Spinal cord (tissue), 10 donors: Measurements from ENCODE around the gene ZGPAT. TPM values are rescaled to one million over a fixed set of nuclear protein-coding genes. Genes with fewer than 3 reads are reported as not detected.

Source experiments
- DNase-seq, 6 donors: peaks; one replicate each; pipeline versions ENCODE4 v3.0.0 to v3.0.0-alpha.2; 2013 to 2015; ENCODE audit warnings: low spot score in 6 of 6, low read depth in 4 of 6
- H3K27ac ChIP-seq: one replicate; pipeline ENCODE4 v1.5.1; 2013; ENCODE audit warnings: low read depth, low read length, control low read depth
- H3K27me3 ChIP-seq: one replicate; pipeline ENCODE4 v1.6.1; 2013; ENCODE audit warnings: low read length; ENCODE audit not compliant: control insufficient read depth, insufficient read depth
- H3K36me3 ChIP-seq: one replicate; pipeline ENCODE4 v1.6.1; 2013; ENCODE audit warnings: low read length; ENCODE audit not compliant: control insufficient read depth, insufficient read depth
- H3K4me1 ChIP-seq: one replicate; pipeline ENCODE4 v1.6.1; 2013; ENCODE audit warnings: low read length; ENCODE audit not compliant: control insufficient read depth, insufficient read depth
- H3K4me3 ChIP-seq: one replicate; pipeline ENCODE4 v1.5.1; 2013; ENCODE audit warnings: low read depth, low read length, control low read depth
- H3K9me3 ChIP-seq: one replicate; pipeline ENCODE4 v1.6.1; 2013; ENCODE audit warnings: low read length; ENCODE audit not compliant: control insufficient read depth, insufficient read depth
- WGBS: methylation state at CpG from one replicate; pipeline ENCODE4 v1.1.5; 2013; ENCODE audit warnings: missing lambda C conversion rate; ENCODE audit not compliant: insufficient coverage; 5-methylcytosine and 5-hydroxymethylcytosine counted together
- polyA plus RNA-seq, 2 donors: library from polyadenylated mRNA; unstranded; fragments of 120-200 nt; gene quantifications; one replicate each; pipeline ENCODE4 v1.2.1, GENCODE V29; 2013; ENCODE audit not compliant: insufficient read length in 2 of 2
- small RNA-seq: library from RNA; depleted of rRNA; stranded (forward); fragments of <200 nt; gene quantifications from one replicate; pipeline ENCODE3, GENCODE V24; 2014; ENCODE audit warnings: low replicate concordance
- total RNA-seq, 2 donors: library from RNA; depleted of rRNA in 1 of 2; stranded (reverse); fragments of 120-200 nt in 1 of 2; fragments of >200 nt in 1 of 2; gene quantifications; one replicate each; pipeline versions ENCODE4 v1.2.3 to v1.2.4, GENCODE V29; 2013 to 2014
- donor health status: healthy.

The ZGPAT gene
- total and polyA plus RNA-seq, 4 donors = 6.9 to 34.6 (median 23.1) TPM

DNA sequence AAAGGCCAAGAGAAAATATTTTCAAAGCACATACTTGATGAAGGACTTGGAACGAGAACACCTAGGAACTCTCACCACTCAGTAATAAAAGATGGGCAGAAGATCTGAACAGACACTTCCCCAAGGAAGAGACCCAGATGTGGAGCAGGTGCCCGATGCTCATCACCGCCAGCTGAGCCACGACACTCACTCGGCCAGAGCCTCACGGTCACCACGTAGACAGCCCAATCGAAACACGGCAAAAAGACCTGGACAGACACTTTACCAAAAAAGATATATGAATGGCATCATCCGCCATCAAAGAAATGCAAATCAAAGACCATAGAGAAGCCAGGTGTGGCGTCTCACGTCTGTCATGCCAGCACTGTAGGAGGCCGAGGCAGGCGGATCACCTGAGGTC, 73.3 kb downstream of the ZGPAT start:
- 96% methylated on average over 14 of the region's 14 CpGs for WGBS
- Histone ChIP-seq H3K4me1 (peaks cover 14% of the 10 kb centered on the region), H3K27me3 (no peaks in the 10 kb centered on the region), H3K27ac (no peak overlapping the region), H3K36me3 (peaks cover 7% of the 10 kb centered on the region), H3K4me3 (no peak overlapping the region), H3K9me3 (no peaks in the 10 kb centered on the region)
- no peak for DNase-seq

DNA sequence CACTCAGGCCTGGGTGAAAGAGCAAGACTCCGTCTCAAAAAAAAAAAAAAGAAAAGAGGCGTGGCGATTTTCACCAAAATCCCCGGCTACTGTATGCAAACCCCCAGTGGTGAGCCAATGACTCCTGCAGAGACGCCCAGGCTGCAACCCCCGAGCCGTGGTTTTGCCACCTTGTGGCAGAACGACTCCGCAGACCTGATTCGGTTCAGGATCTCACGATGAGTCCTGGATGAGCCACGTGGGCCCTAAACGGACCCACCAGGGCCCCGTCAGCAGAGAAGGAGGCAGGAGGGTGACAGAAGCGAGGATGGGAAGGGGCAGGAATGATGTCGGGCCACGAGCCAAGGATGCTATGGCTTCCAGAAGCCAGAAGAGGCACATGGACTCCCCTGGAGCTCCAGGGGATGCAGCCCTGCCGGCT, 74.2 kb downstream of the ZGPAT start:
- DNase-seq = no peak
- H3K4me3 ChIP-seq = no peak overlapping the region
- H3K4me1 ChIP-seq = peaks cover 23% of the 10 kb centered on the region
- peaks cover 7% of the 10 kb centered on the region for H3K36me3 ChIP-seq
- H3K27me3 ChIP-seq = no peaks in the 10 kb centered on the region
- H3K27ac ChIP-seq = no peak overlapping the region
- no peaks in the 10 kb centered on the region for H3K9me3 ChIP-seq
- 85% methylated on average over 17 of the region's 18 CpGs for WGBS

DNA sequence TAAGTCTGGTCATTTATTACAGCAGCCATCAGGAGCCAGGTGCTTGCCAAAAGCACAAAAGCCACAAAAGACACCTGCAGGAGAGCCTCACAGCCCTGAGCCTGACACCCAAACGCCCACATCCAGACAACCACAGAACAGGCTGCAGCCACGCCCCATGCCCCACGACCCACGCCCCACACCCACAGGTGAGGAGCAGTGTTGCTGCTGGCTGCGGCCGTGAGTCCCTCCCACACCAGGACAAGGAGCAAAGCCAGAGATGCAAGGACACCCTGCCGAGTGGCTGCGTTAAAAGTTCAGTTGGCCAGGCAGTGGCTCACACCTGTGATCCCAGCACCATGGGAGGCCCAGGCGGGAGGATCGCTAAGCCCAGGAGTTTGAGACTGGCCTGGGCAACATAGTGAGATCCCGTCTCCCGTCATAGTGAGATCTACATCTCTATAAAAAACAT, 74.7 kb downstream of the ZGPAT start:
- Histone ChIP-seq H3K4me3 (no peak overlapping the region), H3K27ac (no peak overlapping the region)
- 94% methylated on average over 10 of the region's 12 CpGs for WGBS

DNA sequence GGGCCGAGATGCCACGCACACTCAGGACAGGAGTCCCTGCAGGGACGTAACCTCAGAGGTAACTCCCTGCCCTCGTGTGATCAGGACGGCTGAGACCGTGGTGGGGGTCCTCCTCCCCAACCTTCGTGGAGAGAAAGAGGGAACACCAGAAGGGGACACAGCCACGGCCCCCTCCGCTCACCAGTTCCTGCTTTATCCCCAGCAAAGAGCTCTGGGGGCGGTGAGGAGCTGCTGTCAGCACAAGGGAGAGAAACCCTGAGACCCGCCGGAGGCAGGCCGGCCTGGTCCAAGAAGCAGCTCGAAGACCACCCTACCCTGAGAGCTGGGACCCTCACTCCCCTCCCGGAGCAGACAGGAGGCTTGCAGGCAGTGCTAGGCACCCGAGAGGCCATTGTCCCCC, 76.1 kb downstream of the ZGPAT start:
- H3K4me1 ChIP-seq = peaks cover 26% of the 10 kb centered on the region
- peaks cover 13% of the 10 kb centered on the region for H3K36me3 ChIP-seq
- H3K27ac ChIP-seq = no peak overlapping the region
- no peaks in the 10 kb centered on the region for H3K27me3 ChIP-seq
- no peaks in the 10 kb centered on the region for H3K9me3 ChIP-seq
- WGBS = 87% methylated on average over 15 of the region's 16 CpGs
- no peak overlapping the region for H3K4me3 ChIP-seq
- DNase-seq = no peak

More for the DNA sequence above, 74.7 kb downstream of the ZGPAT start:
- H3K36me3 ChIP-seq = peaks cover 10% of the 10 kb centered on the region
- DNase-seq = no peak
- H3K4me1 ChIP-seq = peaks cover 26% of the 10 kb centered on the region
- H3K27me3 ChIP-seq = no peaks in the 10 kb centered on the region
- H3K9me3 ChIP-seq = no peaks in the 10 kb centered on the region

DNA sequence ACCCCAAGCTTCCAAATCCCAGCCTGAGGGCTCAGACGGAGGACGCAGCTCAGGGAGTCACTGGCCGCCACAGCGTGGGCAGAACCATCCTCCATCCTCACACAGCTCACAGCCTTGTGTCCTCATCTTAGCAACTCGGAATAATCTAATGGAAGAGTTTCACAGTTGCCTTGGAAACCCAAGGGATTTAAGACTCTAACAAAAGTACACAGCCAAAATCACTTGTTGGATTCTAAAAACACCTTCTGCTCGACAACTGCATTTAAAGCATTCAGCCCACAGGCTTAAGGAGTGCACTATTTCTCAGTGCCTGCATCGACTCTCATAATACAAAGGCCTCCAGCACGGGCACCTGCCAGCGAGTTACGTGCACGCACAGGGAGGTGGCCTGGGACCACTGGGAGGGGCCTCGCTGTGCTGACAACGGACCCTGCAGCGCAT, 77.9 kb downstream of the ZGPAT start:
- peak in 2 of 6 donors; percentile 13 to 72 for DNase-seq
- Histone ChIP-seq H3K9me3 (no peaks in the 10 kb centered on the region), H3K4me1 (peaks cover 26% of the 10 kb centered on the region), H3K27me3 (no peaks in the 10 kb centered on the region), H3K27ac (no peak overlapping the region), H3K36me3 (peaks cover 30% of the 10 kb centered on the region), H3K4me3 (no peak overlapping the region)
- WGBS = 45% methylated on average over 11 of the region's 14 CpGs

Small RNA genes lying within 50 kb of the gene (small RNA-seq; reads per million reads assigned to genes)
- not detected for gene LIME1
- not detected for gene TNFRSF6B

Other genes with a start within 250 kb of the ZGPAT start
- gene KCNQ2, start 235.4 kb upstream of the ZGPAT start, total RNA-seq = 10 to 100 TPM; 30.7 to 66.5 TPM
- 100 to 1,000 TPM; 140 to 155 TPM for gene KCNQ2, start 235.4 kb upstream of the ZGPAT start, polyA plus RNA-seq
- gene EEF1A2, start 209.0 kb upstream of the ZGPAT start, total RNA-seq = 100 to 1,000 TPM in 1 of 2 donors, 10 to 100 TPM in 1; 79.9 to 188 TPM
- 100 to 1,000 TPM; 674 to 690 TPM for gene EEF1A2, start 209.0 kb upstream of the ZGPAT start, polyA plus RNA-seq
- 10 to 100 TPM; 19.9 to 74.0 TPM for gene PPDPF, start 187.3 kb upstream of the ZGPAT start, total RNA-seq
- 100 to 1,000 TPM; 458 to 467 TPM for gene PPDPF, start 187.3 kb upstream of the ZGPAT start, polyA plus RNA-seq
- gene PTK6, start 170.7 kb upstream of the ZGPAT start, total RNA-seq = under 1 TPM in 1 of 2 donors, not detected in 1; 0.06 TPM
- gene PTK6, start 170.7 kb upstream of the ZGPAT start, polyA plus RNA-seq = 1 to 10 TPM; 1.1 to 2.1 TPM
- gene SRMS, start 160.3 kb upstream of the ZGPAT start, total RNA-seq = not detected
- gene SRMS, start 160.3 kb upstream of the ZGPAT start, polyA plus RNA-seq = under 1 TPM; 0.22 to 0.42 TPM
- 1 to 10 TPM; 1.0 to 1.1 TPM for gene FNDC11, start 153.9 kb upstream of the ZGPAT start, total RNA-seq
- under 1 TPM; 0.93 to 0.99 TPM for gene FNDC11, start 153.9 kb upstream of the ZGPAT start, polyA plus RNA-seq
- 1 to 10 TPM; 7.2 to 9.9 TPM for gene HELZ2, start 133.8 kb upstream of the ZGPAT start, total RNA-seq
- gene HELZ2, start 133.8 kb upstream of the ZGPAT start, polyA plus RNA-seq = 1 to 10 TPM; 6.1 to 6.8 TPM
- 1 to 10 TPM; 5.9 to 9.3 TPM for gene GMEB2, start 80.9 kb upstream of the ZGPAT start, total RNA-seq
- gene GMEB2, start 80.9 kb upstream of the ZGPAT start, polyA plus RNA-seq = 10 to 100 TPM; 11.1 to 12.0 TPM
- 100 to 1,000 TPM; 137 to 142 TPM for gene STMN3, start 54.6 kb upstream of the ZGPAT start, total RNA-seq
- gene STMN3, start 54.6 kb upstream of the ZGPAT start, polyA plus RNA-seq = 100 to 1,000 TPM; 493 to 495 TPM
- 10 to 100 TPM in 1 of 2 donors, 1 to 10 TPM in 1; 8.1 to 16.9 TPM for gene RTEL1, start 49.7 kb upstream of the ZGPAT start, total RNA-seq
- gene RTEL1, start 49.7 kb upstream of the ZGPAT start, polyA plus RNA-seq = 10 to 100 TPM; 21.6 to 29.6 TPM
- gene TNFRSF6B, start 11.4 kb upstream of the ZGPAT start, total RNA-seq = 1 to 10 TPM; 1.1 to 3.1 TPM
- gene TNFRSF6B, start 11.4 kb upstream of the ZGPAT start, polyA plus RNA-seq = 1 to 10 TPM; 2.8 to 5.2 TPM
- gene ARFRP1, start 63 bp upstream of the ZGPAT start, total RNA-seq = 10 to 100 TPM; 19.5 to 46.6 TPM
- 10 to 100 TPM; 52.0 to 57.8 TPM for gene ARFRP1, start 63 bp upstream of the ZGPAT start, polyA plus RNA-seq
- gene LIME1, start 28.6 kb downstream of the ZGPAT start, total RNA-seq = 1 to 10 TPM; 2.5 to 9.8 TPM
- 10 to 100 TPM; 19.6 to 24.5 TPM for gene LIME1, start 28.6 kb downstream of the ZGPAT start, polyA plus RNA-seq
- 10 to 100 TPM in 1 of 2 donors, 1 to 10 TPM in 1; 5.5 to 51.0 TPM for gene SLC2A4RG, start 31.7 kb downstream of the ZGPAT start, total RNA-seq
- 10 to 100 TPM; 55.2 to 79.1 TPM for gene SLC2A4RG, start 31.7 kb downstream of the ZGPAT start, polyA plus RNA-seq
- 10 to 100 TPM in 1 of 2 donors, 1 to 10 TPM in 1; 8.3 to 13.4 TPM for gene ZBTB46, start 123.2 kb downstream of the ZGPAT start, total RNA-seq
- gene ZBTB46, start 123.2 kb downstream of the ZGPAT start, polyA plus RNA-seq = 10 to 100 TPM in 1 of 2 donors, 1 to 10 TPM in 1; 9.7 to 13.0 TPM
- not detected for gene ABHD16B, start 153.5 kb downstream of the ZGPAT start, total RNA-seq
- not detected for gene ABHD16B, start 153.5 kb downstream of the ZGPAT start, polyA plus RNA-seq
- 10 to 100 TPM; 38.5 to 58.1 TPM for gene TPD52L2, start 157.2 kb downstream of the ZGPAT start, total RNA-seq
- gene TPD52L2, start 157.2 kb downstream of the ZGPAT start, polyA plus RNA-seq = 100 to 1,000 TPM in 1 of 2 donors, 10 to 100 TPM in 1; 81.7 to 109 TPM
- gene DNAJC5, start 187.1 kb downstream of the ZGPAT start, total RNA-seq = 10 to 100 TPM; 59.4 to 80.6 TPM
- 100 to 1,000 TPM; 109 to 112 TPM for gene DNAJC5, start 187.1 kb downstream of the ZGPAT start, polyA plus RNA-seq
- gene UCKL1, start 248.4 kb downstream of the ZGPAT start, total RNA-seq = 10 to 100 TPM; 14.1 to 31.9 TPM
- 10 to 100 TPM; 56.5 to 83.7 TPM for gene UCKL1, start 248.4 kb downstream of the ZGPAT start, polyA plus RNA-seq